HG02840 (cell line): ENCODE results near the gene NHERF2.

Experiments
- ATAC-seq: cut with Tn5 transposase; IDR thresholded peaks from one replicate; pipeline ENCODE4 v1.9.1; 2021; ENCODE audit warnings: mild to moderate bottlenecking, moderate library complexity, moderate number of reproducible peaks; ENCODE audit not compliant: unreplicated experiment, low FRiP score

NHERF2 gene

DNA sequence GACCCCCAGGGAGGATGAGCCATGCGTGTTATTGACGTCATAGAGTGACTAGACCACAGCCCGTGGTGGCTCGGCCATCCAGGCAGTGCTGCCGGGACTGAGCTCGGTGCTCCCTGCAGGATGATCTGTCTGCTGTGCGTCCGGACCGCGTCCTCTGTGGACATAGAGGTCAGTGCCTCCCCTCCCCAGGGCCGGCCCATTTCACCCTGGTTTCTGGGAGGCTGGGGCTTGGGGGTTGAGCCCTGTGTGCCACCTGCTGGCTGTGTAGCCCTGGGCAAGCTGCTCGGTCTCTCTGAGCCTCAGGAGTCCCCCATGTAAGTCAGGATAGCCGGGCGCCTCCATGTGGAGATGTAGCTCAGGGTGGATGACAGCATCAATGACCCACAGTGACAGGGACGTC, 29.4 kb downstream of the NHERF2 start:
- ATAC-seq, result no peak

DNA sequence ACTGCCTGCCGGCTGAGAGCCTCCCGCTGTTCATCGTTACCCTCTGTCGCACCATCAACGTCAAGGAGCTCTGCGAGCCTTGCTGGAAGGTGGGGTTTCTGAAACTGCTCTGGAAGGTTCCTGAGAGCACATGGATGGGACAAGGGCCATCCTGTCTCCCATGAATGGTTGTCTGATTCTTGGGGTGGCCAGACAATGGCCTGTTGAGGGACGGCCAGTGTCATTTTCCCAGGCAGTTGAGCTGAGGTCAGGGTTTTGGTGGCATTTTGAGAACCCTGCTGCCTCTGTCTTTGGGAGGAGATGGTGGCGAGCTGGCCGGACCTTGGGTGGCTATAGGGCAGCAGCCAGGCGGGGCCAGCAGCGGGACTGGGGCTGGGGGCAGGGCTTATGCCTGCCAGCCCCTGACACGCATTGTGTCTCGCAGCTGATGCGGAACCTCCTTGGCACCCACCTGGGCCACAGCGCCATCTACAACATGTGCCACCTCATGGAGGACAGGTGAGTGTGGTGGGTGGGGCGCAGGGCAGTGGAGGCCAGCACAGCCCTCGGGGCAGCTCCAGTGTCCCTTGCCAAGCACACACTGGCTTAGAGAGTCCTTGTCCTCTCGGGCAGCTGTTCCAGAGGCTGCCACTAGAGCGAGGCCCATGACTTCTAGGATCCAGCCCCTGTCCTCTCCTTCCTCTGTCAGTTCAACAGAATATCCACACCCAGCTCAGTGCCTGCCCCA, 30.1 kb downstream of the NHERF2 start:
- no peak for ATAC-seq

DNA sequence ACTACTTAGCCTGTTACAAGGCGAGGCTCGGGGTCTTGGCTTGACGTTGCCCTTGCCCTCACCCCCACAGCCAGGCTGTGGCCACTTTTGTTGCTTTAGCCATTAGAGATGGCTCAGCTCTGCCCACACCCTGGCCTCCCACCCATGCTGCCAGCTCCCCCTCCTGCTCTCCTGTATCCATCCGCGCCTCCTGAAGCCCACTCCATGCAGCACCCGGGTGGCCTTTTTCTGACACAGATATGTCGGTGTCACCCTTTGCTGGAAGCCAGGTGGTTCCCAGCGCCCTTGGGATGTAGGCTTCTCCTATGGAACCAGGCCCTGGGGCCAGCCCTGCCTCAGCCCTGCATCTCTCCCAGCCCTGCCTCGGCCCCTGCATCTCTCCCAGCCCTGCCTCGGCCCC, 30.7 kb downstream of the NHERF2 start:
- ATAC-seq, result no peak

DNA sequence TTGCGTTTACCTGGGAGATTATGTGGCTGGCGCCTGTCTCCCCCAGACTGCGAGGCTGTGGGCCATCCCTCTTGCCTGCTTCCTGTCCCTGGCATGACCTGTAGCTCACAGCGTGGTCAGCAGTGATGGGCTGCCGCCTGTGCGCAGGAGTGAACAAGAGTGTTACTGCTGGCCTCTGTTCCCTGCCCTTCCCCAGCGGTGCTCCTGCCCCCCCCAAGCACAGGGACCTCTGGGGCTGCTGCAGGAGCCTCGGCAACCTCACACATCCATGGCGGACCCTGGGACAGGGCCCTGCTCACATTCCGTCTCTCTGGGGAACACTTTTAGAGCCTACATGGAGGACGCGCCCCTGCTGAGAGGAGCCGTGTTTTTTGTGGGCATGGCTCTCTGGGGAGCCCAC, 31.7 kb downstream of the NHERF2 start:
- no peak for ATAC-seq

DNA sequence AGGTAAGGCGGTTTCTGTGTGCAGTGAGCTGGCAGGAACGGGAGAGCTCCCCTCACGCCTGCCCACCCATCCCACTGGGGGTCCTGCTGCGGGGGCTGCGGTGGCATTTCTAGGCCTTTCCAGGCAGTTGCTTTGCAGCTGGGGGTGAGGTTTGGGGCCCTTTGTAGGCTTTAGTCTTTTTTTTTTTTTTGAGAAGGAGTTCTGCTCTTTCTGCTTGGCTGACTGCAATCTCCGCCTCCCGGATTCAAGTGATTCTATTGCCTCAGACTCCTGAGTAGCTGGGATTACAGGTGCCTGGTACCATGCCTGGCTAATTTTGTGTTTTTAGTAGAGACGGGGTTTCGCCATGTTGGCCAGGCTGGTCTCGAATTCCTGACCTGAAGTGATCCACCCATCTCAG, 32.2 kb downstream of the NHERF2 start:
- ATAC-seq, result no peak

DNA sequence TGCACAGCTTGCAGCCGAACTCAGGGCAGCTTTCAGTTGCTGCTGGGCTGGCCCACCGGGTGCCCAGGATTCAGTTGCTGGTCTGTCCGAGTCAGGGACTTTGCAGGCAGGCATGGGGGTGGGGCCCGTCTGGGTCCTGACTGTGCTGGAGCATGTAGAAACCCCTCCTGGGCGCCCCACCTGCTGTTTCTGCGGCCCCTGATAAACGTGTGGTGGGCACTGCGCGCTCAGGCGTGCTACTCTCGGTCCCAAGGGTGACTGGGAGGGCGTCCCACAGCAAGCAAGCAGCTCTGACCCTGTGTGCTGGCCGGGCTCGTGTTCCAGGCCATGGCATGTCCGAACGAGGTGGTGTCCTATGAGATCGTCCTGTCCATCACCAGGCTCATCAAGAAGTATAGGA, 33.6 kb downstream of the NHERF2 start:
- ATAC-seq, result no peak

DNA sequence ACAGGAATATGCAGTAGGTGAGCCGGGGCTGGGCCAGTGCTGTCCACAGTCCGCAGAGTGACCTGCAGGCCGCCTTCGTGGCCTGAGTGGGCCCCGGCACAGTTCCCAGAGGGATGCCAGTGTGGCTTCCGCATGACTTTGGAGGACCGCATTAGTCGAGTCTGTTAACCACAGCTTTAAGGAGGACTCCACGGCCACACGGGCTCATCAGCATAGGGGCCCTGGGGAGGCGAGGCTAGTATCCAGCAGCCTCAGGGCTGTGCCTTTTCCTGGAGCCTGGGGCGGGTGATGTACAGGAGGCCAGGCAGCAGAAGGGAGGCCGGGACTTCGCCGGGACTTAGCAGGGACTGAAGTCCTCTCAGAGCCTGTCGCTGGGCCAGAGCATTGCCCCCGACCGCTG, 34.3 kb downstream of the NHERF2 start:
- ATAC-seq, result no peak

DNA sequence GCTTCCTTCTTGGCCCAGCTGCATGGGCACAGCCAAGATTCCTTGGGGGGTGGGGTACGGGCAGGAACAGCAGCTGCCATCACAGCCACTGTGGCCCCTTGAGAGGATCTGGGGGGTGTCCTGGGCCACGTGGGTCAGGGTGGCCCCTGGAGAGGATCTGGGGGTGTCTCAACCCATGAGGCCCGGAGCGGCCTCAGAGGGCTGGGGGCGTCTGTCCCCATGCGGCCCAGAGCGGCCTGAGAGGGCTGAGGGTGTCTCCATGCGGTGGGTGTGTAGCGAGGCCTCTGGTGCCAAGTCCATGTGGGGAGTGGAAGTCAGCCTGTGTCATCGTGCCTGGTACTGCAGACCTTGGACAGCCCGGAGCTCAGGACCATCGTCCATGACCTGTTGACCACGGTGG, 34.8 kb downstream of the NHERF2 start:
- ATAC-seq, result no peak

DNA sequence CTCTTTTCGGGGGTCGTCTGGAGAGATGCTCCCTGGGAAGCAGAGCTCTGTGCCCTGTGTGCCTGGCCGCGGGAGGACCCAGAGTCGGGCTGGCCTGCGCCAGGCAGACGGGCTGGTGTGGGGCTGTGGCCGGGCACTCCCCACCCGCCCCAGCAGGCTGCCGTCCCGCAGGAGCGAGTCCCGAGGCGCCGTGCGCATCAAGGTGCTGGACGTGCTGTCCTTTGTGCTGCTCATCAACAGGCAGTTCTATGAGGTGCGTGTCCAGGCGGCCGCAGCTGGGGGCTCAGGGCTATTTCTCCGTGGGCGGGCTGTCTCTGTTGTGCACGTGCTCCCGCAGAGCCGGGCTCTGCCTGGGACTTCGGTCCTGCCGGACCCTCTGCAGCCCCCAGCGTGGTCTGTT, 36.1 kb downstream of the NHERF2 start:
- ATAC-seq, result no peak

DNA sequence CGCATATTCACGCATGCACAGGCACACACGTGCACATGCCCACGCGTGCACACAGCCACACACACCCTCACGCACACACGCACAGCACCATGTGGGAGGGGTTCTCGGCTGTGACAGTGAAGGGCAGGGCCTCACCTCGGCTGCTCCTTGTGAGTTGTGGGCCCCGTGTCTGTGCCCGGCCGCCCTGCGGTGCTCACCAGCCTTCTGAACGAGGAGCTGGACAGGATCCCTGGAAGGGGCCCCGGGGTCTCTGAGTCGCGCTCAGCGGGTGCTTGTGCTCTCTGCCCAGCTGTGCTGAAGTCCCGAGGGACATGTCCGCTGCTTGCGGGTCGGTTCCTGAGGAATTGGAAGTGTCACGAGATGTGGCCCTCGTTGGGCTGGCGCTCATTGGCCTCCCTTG, 37.2 kb downstream of the NHERF2 start:
- no peak for ATAC-seq

DNA sequence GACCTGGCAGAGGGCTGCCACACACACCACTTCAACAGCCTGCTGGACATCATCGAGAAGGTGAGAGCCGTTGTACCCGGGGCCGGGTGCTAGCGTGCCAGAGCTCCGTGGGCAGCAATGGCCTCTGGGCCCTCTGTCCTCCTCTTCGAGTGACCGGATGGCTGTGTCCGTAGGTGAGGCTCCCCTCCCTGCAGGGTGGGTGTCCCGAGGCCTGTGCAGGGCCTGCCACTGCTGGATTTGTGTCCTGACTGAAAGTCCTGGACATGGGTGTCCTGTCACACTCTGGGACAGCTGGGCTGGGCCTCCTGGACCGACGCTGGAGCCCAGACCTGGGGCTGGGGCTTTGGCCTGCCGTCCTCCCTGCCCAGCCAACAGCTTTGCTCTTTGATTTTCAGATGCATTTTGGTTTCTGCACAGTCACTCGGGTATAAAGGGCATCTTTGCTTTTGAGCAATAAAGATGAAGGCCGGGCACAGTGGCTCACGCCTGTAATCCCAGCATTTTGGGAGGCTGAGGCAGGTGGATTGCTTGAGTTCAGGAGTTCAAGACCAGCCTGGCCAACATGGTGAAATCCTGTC, 37.8 kb downstream of the NHERF2 start:
- no peak for ATAC-seq

DNA sequence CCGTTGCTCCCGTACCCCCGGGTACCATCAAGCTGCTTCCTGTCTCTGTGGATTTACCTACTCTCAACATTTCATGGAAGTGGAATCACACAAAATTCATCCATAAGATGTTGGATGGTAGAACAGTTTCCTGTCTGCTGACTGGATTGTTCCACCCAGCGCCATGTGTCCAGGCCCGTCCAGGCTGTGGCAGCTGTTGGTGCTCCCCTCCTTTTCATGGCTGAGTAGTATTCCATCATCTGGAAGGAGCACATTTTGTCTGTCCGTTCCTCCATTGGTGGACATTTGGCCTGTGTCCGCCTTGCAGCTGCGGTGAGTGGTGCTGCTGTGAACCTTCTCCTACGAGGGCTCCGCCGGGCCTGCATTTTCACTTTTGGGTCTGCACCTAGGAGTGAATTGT, 39.4 kb downstream of the NHERF2 start:
- ATAC-seq, result no peak

DNA sequence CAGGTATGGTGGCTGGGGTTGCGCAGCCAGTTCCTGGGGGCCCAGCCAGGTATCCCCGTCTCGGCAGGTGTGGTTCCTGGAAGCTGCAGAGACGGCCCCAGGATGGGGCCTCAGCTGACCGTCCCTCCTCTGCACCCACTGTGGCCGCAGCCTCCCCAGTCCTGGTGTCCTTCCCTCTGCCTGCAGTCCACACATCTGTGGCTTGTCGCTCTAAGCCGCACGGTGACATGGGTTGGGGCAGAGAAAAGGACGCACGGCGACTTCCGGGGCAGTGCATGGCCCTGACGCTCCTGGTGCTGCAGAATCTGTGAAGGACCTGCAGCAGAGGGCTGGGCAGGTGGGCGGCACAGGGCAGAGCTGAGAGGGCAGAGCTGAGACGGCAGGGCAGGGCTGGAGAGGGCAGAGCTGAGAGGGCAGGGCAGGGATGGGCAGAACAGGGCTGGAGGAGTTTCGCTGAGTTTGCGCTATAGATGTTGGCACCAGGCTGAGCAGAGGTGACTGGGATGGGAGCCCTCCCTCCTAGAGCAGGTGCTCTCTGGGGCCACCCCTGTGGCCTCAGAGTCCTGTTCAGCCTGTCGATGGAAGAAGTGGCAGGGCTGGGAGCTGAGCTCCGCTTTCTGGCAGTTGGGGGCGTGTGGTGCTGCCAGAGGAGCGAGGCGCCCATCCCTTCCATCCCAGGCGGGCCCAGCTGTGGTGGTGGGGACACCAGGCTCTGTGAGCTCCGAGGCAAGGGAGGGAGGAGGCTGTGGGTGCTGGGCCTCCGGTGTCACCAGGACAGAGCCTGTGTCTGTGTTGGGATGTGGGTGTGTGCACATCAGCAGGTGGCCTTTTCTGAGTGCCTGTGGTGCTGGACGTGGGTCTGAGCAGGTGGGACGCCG, 44.1 kb downstream of the NHERF2 start:
- ATAC-seq, result no peak

DNA sequence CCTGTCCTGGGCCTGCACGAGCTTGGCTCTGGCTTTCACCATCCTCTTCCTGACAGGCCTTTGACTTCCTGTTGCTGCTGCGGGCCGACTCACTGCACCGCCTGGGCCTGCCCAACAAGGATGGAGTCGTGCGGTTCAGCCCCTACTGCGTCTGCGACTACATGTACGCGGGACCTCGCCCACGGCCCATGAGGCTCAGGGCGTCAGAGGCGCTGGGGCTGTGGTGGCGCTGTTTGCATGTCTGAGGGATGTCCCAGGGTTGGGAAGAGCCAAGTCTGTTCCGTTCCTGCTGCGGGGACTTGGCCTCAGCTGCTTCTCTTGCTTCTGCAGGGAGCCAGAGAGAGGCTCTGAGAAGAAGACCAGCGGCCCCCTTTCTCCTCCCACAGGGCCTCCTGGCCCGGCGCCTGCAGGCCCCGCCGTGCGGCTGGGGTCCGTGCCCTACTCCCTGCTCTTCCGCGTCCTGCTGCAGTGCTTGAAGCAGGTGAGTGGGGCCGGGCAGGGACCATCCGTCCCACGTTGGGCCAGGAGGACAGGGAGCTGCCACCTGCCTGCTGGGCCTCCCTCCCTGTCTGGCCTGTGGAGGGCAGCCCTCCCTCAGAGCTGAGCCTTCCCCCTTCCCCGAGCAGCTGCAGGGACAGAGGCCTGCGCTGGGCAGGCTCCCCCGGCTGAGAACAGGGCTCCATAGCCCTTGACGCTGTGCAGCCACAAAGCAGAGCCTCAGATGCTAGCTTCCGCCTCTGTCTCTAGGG, 44.9 kb downstream of the NHERF2 start:
- ATAC-seq, result no peak

DNA sequence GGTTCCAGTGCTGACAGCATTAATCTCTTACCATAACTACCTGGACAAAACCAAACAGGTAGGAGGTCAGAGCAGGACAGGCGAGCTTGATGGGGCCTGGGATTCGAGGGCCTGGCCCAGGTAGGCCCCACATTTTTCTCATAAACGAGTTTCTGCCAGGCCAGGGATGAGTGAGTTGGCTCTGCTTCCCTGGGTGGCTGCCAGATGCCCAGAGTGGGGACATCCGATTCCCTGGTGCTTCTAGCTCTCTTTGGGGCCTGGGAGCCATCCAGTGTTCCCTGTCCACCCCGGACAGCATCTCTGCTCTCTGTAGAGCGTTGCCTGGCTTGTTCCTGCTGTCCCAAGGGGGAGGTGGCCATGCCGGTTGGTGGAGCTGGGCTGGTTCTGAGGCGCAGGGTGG, 46.2 kb downstream of the NHERF2 start:
- no peak for ATAC-seq

DNA sequence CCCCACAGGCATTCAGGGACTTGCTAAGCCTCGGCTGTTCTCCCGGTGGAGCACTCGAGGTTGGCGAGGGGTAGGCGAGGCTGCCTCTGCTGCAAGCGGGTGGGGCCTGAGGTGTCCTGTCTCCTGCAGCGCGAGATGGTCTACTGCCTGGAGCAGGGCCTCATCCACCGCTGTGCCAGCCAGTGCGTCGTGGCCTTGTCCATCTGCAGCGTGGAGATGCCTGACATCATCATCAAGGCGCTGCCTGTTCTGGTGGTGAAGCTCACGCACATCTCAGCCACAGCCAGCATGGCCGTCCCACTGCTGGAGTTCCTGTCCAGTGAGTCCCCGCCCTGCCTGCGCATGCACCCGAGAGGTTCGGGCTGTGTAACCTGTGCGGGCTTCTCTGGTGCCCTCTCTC, 47.4 kb downstream of the NHERF2 start:
- no peak for ATAC-seq

DNA sequence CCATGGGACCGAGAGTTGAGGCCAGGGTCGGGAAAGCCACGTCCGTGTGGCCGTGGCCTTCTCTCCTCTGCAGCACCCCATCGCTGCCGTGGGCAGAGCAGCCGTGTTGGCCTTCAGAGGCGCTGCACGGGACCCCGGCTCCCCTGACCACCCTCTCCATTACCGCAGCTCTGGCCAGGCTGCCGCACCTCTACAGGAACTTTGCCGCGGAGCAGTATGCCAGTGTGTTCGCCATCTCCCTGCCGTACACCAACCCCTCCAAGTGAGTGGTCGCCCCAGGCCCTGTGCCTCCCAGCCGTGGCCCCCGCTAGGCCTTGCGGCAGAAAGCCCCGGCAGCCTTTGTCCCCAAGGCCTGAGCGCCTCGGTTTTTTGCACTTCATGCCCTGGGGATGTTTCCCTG, 48.9 kb downstream of the NHERF2 start:
- no peak for ATAC-seq

DNA sequence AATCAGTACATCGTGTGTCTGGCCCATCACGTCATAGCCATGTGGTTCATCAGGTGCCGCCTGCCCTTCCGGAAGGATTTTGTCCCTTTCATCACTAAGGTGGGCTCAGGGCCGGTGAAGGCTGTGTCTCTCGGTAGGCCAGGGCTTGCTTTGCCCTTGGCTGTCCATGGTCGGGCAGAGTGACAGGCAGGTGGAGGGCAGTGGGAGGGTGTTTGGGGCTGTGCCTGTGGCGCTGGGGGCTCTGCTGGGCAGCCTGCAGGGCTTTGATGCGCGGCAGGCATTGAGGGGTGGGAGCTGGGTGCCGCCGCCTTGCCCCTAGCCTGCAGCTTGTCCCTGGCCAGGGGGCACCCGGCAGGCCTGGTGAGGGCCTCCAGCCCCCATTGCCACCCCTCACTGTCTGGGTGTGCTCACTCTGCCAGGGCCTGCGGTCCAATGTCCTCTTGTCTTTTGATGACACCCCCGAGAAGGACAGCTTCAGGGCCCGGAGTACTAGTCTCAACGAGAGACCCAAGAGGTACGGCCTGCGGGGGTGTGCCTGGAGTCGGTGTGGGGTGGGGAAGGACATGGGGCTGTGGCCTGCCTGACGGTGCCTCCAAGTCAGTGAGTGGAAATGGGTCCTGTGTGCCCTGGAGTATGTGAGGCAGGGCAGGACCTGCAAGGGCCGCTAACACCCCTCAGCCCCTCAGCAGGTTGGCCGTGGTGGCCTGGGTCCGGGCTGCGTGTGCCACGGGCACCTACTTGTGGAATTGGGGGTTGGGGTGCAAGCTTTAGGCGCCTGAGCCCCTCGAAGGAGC, 49.6 kb downstream of the NHERF2 start:
- ATAC-seq, result no peak

DNA sequence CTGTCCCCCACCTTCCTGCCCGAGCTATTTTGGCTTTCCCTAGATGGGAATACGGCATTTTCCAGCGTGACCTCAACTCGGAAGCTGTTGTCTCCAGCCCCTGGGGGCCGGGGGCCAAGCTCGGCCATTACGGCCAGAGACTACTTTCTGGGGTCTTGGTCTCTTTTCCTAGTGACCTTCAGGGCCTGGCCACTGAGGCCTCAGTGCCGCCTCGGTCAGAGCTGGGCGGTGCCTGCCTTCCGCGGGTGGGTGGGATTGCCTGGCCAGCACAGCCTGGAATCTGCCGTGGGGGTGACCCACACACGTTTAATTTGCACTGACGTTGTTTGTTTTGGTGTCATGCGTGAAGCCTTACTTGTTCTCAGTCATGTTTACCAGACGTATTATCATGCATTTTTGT, 50.3 kb downstream of the NHERF2 start:
- no peak for ATAC-seq

DNA sequence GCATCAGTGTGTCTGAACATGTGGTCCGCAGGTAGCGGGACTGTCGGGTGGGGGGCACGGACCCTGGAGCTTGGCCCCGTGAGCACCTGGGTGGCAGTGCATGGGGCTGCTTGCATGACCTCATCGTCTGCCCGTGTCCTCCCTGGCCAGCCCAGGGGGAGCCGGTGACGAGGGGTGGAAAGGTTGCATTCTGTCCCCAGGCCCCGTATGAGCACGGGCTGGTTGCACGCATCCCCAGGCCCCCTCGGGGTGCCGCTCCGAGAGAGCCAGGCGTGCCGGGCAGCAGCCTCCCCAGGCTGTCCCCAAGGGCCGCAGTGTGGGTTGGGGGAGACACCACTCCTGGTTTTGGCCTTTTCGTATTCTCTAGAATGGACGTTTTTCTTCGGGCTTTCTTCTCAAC, 51.0 kb downstream of the NHERF2 start:
- no peak for ATAC-seq
